T-helper 17 cell (primary cell): Measurements from ENCODE around the gene COL4A1. TPM values are rescaled to one million over a fixed set of nuclear protein-coding genes. Genes with fewer than 3 reads are reported as not detected.

Source experiments
- ATAC-seq: fragments of 150-1000 bp; cut with Tn5 transposase; 2 replicates; pipeline ENCODE4 v1.10.0; 2021; ENCODE audit warnings: mild to moderate bottlenecking, moderate library complexity
- DNase-seq, 3 donors: peaks; one replicate each; pipeline versions ENCODE4 v3.0.0 to v3.0.0-alpha.2; 2020 to 2021
- H3K9me3 ChIP-seq: one replicate; pipeline ENCODE4 v1.7.0; 2013; ENCODE audit warnings: low read length, mild to moderate bottlenecking; ENCODE audit not compliant: control insufficient read depth, poor library complexity, severe bottlenecking
- H3K27ac Mint-ChIP-seq: one replicate; pipeline ENCODE4 v1.8.0; 2022; ENCODE audit warnings: mild to moderate bottlenecking, moderate library complexity, mixed read lengths
- H3K27me3 Mint-ChIP-seq: one replicate; pipeline ENCODE4 v1.8.0; 2022; ENCODE audit warnings: mixed read lengths
- H3K36me3 Mint-ChIP-seq: one replicate; pipeline ENCODE4 v1.8.0; 2022; ENCODE audit warnings: low read depth, mixed read lengths
- H3K4me1 Mint-ChIP-seq: one replicate; pipeline ENCODE4 v1.8.0; 2022; ENCODE audit warnings: mild to moderate bottlenecking, mixed read lengths
- H3K4me3 Mint-ChIP-seq: one replicate; pipeline ENCODE4 v1.8.0; 2022; ENCODE audit warnings: mild to moderate bottlenecking, moderate library complexity, mixed read lengths
- total RNA-seq, 4 donors: library from RNA in 2 of 4; stranded (reverse) in 2 of 4; gene quantifications; one replicate each; pipeline ENCODE4 v1.2.3 and lab custom pipeline; 2022 to 2026

COL4A1 gene
- total RNA-seq, 2 donors from 2014 or later, result 0.37 TPM; not detected in 1

DNA sequence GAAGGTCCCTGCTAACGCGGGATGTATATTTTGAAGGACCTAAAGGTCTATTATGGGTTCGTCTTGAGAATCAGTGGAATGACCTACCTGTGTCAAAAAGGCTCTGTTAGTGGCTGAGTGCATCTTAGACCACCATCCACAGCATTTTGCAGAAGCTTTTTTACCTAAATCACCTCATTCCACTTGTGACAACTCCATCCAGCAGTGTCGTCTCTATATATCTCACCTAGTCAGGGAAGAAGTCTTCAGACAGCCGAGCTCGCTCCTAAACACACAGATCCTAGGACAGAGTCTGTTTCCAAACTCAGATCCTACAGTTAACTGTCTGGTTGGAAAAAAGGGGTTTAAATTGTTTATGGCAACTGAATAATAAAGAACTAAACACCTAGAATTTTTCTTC is 33.7 kb downstream of the COL4A1 start:
- DNase-seq (no peak), ATAC-seq (no peak)
- peaks cover 54% of the 10 kb centered on the region for H3K27me3 Mint-ChIP-seq
- no peaks in the 10 kb centered on the region for H3K4me1 Mint-ChIP-seq
- H3K27ac Mint-ChIP-seq, result no peak overlapping the region
- H3K36me3 Mint-ChIP-seq, result no peaks in the 10 kb centered on the region
- H3K9me3 ChIP-seq, result no peaks in the 10 kb centered on the region
- H3K4me3 Mint-ChIP-seq, result no peak overlapping the region

DNA sequence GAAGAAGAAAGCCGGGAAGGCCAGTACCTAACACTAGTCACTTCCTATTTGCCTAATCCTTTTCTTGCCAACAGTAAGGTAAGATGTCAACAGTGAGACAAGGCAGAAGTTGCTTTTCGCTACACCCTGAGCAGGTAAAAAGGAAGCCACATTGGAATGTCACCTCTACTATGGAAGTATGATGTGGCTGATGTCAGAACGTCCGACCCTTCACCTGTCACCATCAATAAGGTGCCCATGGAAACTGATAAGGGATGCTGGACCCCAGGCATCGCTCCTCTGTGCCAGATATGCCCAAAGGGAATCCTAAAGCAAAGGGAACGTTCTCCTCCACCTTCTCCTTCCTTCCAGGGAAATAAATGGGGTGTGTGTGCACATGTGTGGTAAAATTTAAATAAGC is 34.3 kb downstream of the COL4A1 start:
- Mint-ChIP-seq H3K4me3 (no peak overlapping the region), H3K4me1 (no peaks in the 10 kb centered on the region), H3K36me3 (no peaks in the 10 kb centered on the region), H3K27ac (no peak overlapping the region), H3K27me3 (peaks cover 49% of the 10 kb centered on the region)
- no peak for DNase-seq
- H3K9me3 ChIP-seq, result no peaks in the 10 kb centered on the region
- ATAC-seq, result no peak

DNA sequence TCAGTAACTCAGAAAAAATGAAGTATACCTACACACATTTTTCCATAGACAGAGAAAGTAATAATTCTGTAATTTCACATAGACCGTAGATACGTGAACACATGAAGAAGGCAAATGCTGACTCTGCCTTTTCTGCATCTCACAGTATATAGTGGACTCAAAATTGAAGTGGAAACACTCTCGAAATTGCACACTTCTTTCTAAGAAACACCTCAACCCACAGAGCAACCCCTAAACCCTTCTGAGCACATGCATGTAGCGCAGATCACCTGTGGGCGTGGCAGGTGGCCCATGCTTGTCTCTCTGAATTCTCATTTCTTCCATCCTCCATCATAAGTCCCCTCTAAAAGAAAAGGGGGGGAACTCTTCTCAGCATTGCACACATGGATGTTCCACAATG is 34.7 kb downstream of the COL4A1 start:
- ATAC-seq, result no peak
- H3K4me3 Mint-ChIP-seq, result no peak overlapping the region

DNA sequence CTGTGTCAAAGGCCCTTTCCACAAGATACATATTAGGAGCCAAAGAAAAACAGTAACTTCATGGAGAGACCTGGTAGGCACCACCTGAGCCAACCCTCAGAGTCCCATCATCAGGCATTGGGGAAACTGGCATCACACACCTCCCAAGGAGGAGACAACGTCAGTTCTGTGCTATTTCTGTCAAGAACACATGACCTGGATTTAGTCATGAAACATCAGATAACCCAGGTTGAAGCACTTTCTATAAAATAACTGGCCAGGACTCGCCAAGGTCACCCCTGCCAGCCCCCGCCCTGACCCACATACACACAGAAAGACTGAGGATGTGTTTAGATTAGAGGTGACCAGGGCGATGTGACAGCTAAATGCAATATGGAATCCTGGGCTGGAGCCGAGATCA is 35.6 kb downstream of the COL4A1 start:
- H3K9me3 ChIP-seq, result no peaks in the 10 kb centered on the region
- no peak overlapping the region for H3K27ac Mint-ChIP-seq
- H3K36me3 Mint-ChIP-seq, result no peaks in the 10 kb centered on the region
- ATAC-seq (no peak), DNase-seq (no peak)
- H3K4me3 Mint-ChIP-seq, result no peak overlapping the region
- H3K27me3 Mint-ChIP-seq, result peaks cover 49% of the 10 kb centered on the region
- no peaks in the 10 kb centered on the region for H3K4me1 Mint-ChIP-seq

More for the DNA sequence above, 34.7 kb downstream of the COL4A1 start:
- Mint-ChIP-seq H3K27ac (no peak overlapping the region), H3K27me3 (peaks cover 46% of the 10 kb centered on the region), H3K36me3 (no peaks in the 10 kb centered on the region), H3K4me1 (no peaks in the 10 kb centered on the region)
- H3K9me3 ChIP-seq, result no peaks in the 10 kb centered on the region
- no peak for DNase-seq

DNA sequence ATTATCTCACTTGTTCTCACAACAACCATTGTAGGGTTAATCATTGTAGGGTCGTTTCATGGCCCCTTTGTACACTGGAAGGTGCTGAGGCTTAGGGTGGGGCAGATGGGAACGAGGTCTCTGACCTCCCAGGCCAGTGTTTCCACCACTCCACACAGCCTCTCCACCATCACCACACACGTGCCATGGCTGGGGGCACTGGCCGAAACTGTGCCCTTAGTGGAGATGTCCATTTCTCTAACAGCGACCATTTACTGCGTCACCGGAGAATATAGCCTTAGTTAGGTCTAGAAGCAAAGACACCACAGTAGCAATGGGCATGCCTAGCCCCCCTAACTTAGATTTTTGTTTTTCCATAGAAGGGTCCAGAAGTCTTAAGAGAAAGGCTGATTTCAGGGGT is 36.5 kb downstream of the COL4A1 start:
- ATAC-seq, result no peak
- Mint-ChIP-seq H3K36me3 (no peaks in the 10 kb centered on the region), H3K27me3 (peaks cover 52% of the 10 kb centered on the region), H3K4me3 (no peak overlapping the region), H3K27ac (no peak overlapping the region), H3K4me1 (no peaks in the 10 kb centered on the region)
- H3K9me3 ChIP-seq, result no peaks in the 10 kb centered on the region
- DNase-seq, result no peak

DNA sequence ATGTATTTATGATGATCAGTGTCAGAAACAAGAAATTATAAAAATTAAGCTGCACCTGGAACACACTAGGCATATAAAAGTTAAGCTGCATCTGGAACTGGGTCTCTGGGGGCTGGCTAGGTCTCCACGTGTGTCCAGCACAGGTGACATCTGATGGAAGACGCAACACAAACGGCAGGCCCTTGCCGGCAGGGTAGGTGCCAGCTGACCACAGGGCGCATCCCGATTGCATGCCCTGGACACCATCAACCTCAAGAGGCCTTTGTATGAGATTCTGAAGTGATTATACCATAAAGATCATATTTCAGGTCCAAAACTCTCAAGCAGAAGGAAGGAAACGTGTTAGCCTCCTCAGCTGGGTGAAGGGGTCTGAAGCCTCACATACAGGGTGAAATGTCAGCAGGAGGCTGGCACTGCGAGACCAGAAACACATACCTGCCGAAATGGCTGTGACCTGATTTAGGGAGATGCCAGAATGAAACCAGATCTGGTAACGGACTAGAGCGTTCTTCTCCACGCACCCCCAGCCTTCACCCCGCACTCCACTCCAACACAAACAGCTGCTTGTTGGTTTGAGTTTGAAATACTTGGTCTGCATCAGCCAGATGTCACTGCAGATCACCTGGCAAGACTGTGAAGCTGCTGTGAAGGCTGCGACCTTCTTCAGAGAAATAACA is 37.3 kb downstream of the COL4A1 start:
- ATAC-seq (no peak), DNase-seq (no peak)
- H3K9me3 ChIP-seq, result no peaks in the 10 kb centered on the region
- no peak overlapping the region for H3K27ac Mint-ChIP-seq
- no peaks in the 10 kb centered on the region for H3K36me3 Mint-ChIP-seq
- H3K27me3 Mint-ChIP-seq, result peaks cover 56% of the 10 kb centered on the region
- no peak overlapping the region for H3K4me3 Mint-ChIP-seq
- no peaks in the 10 kb centered on the region for H3K4me1 Mint-ChIP-seq

DNA sequence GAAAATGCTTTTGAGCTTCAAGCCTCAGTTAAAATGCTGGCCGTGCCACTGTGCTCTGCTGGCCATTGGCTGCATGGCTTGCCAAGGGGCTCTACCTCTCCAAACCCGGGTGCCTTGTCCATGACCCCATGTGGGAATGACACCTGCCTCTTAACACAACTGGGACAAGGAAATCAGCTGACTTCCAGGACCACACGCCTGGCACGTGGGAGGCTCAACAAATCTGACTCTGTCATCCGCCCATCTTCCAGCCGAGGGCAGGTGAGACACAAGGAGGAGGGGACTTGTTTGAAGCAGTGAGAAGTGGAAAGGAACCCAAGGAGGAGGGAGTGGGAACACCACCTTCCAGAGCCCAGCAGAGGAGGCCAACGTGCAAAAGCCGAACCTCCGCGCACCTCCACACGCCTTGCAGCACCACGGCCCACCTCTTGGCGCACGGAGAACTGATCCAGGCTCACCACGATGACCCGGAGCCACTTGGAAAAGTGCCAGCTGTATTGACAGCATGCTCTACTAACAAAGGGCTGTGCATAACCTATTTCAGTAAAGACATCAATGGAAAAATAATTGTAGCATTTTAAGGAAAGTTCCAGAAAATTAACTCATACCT is 38.3 kb downstream of the COL4A1 start:
- Mint-ChIP-seq H3K27ac (no peak overlapping the region), H3K27me3 (peaks cover 52% of the 10 kb centered on the region), H3K36me3 (no peaks in the 10 kb centered on the region), H3K4me1 (no peaks in the 10 kb centered on the region), H3K4me3 (no peak overlapping the region)
- H3K9me3 ChIP-seq, result no peaks in the 10 kb centered on the region
- ATAC-seq, result no peak
- no peak for DNase-seq

DNA sequence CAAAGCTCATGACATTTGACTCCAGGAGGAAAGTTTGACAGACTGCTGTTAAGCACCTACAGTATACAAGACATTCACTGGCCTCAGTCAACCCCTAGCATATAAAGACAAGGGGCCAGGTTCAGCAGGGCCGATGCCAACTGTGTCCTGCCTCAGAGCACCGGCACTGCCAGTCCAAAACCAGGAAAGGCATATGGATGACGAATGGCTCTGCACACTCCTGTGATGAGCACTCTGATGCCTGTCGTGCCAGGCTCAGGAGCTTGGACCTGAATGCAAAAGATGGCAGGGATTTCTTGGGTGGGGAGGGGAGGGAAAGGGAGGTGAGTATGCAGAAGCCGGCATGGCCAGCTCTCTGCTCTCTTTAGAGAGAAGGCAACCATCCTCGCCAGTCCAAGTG is 38.9 kb downstream of the COL4A1 start:
- Mint-ChIP-seq H3K27ac (no peak overlapping the region), H3K36me3 (no peaks in the 10 kb centered on the region), H3K4me3 (no peak overlapping the region), H3K4me1 (no peaks in the 10 kb centered on the region), H3K27me3 (peaks cover 45% of the 10 kb centered on the region)
- no peaks in the 10 kb centered on the region for H3K9me3 ChIP-seq
- DNase-seq (no peak), ATAC-seq (no peak)

DNA sequence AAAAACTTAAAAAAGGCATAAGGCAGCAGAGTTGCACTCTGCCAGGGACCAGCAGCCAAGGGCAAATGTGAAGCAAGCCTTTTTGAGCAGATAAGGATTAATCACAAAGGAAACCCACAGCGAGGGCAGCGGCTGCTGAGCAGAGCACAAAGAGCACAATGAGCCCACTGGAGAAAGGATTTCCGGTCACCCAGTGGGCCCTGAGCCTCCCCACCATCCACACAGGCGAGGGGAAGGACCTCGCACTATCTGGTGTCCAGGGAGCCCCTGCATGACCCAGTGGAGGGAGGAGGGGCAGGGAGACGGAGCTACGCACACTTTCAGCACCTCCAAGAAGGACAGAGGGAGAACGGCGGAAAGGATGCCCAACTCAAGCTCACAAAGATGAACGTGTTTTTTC is 40.0 kb downstream of the COL4A1 start:
- ATAC-seq (no peak), DNase-seq (no peak)
- H3K27ac Mint-ChIP-seq, result no peak overlapping the region
- peaks cover 3% of the 10 kb centered on the region for H3K4me1 Mint-ChIP-seq
- no peak overlapping the region for H3K4me3 Mint-ChIP-seq
- peaks cover 45% of the 10 kb centered on the region for H3K27me3 Mint-ChIP-seq
- no peaks in the 10 kb centered on the region for H3K36me3 Mint-ChIP-seq
- no peaks in the 10 kb centered on the region for H3K9me3 ChIP-seq

DNA sequence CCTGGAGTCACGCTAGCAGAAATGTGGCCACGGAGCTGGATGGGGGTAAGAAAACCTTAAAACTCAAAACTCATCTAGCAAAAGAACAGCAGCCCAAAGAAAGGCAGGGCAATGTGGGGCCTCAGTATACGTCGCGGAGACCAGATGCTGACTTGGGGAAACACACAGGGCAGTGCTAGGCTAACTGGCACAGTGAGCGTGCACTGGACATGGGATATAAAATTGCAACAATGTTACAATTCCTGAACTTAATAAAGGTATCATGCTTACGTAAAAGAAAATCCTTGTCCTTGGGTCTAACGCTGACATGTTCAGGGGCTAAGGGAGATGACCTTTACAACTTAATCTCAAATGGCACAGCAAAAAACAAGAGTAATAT is 40.5 kb downstream of the COL4A1 start:
- DNase-seq (no peak), ATAC-seq (no peak)
- Mint-ChIP-seq H3K27ac (no peak overlapping the region), H3K36me3 (no peaks in the 10 kb centered on the region), H3K4me1 (peaks cover 3% of the 10 kb centered on the region), H3K27me3 (peaks cover 50% of the 10 kb centered on the region), H3K4me3 (no peak overlapping the region)
- no peaks in the 10 kb centered on the region for H3K9me3 ChIP-seq

DNA sequence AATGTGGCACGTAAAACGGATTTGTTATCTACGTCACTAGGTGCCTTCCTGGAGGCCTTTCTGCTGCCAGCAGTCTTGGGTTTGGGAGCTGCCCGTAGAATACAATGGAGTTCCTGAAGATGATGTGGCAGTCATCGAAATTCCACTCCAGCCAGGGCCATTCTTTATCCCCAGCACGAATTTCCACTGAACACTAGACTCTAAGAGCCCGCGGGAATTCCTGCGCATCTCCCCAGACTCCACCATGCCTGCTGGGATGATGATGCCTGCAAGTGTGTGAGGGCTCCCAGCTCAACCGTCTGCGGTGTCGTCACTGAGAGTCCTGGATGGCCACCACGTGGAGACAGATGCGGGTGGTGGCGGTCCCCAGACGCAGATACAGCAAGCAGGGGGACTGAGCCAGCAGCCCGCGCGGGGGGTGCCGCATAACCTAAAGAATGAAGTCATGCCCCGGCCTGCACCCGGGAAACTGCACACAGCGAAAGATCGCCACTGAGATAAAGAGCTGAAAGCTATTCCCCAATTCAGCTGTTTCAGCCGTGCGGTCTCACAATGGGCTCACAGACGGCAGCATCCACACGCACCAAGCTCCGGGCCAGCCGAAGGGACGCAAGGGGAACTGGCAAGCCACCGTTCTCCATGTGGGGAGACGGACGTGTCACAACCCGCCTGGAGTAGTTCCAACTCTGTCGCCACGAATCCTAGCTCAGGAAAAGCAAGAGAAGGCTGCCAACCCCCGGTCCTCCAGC is 41.1 kb downstream of the COL4A1 start:
- ATAC-seq, result no peak
- no peaks in the 10 kb centered on the region for H3K36me3 Mint-ChIP-seq
- H3K27ac Mint-ChIP-seq, result no peak overlapping the region
- no peak overlapping the region for H3K4me3 Mint-ChIP-seq
- H3K4me1 Mint-ChIP-seq, result peaks cover 3% of the 10 kb centered on the region
- peaks cover 49% of the 10 kb centered on the region for H3K27me3 Mint-ChIP-seq
- no peaks in the 10 kb centered on the region for H3K9me3 ChIP-seq
- no peak for DNase-seq

DNA sequence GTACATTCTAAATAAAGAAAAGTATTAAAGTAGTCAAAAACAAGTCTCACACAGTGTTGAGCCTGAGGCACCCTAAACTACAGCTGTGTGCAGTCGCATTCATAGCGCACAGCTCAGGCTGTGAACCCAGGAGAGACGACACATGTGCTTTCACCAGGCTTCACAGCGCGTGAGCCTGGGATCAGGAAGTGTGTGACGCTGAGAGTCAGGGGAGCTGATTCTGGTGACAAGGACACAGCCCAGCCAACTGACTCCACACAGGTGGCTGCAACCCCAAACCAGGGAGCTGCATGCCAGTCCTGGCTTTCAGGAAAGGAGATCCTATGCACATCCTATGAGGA is 41.6 kb downstream of the COL4A1 start:
- H3K4me3 Mint-ChIP-seq, result no peak overlapping the region
- no peaks in the 10 kb centered on the region for H3K9me3 ChIP-seq
- no peak overlapping the region for H3K27ac Mint-ChIP-seq
- H3K27me3 Mint-ChIP-seq, result peaks cover 47% of the 10 kb centered on the region
- no peaks in the 10 kb centered on the region for H3K36me3 Mint-ChIP-seq
- ATAC-seq (no peak), DNase-seq (no peak)
- peaks cover 3% of the 10 kb centered on the region for H3K4me1 Mint-ChIP-seq

DNA sequence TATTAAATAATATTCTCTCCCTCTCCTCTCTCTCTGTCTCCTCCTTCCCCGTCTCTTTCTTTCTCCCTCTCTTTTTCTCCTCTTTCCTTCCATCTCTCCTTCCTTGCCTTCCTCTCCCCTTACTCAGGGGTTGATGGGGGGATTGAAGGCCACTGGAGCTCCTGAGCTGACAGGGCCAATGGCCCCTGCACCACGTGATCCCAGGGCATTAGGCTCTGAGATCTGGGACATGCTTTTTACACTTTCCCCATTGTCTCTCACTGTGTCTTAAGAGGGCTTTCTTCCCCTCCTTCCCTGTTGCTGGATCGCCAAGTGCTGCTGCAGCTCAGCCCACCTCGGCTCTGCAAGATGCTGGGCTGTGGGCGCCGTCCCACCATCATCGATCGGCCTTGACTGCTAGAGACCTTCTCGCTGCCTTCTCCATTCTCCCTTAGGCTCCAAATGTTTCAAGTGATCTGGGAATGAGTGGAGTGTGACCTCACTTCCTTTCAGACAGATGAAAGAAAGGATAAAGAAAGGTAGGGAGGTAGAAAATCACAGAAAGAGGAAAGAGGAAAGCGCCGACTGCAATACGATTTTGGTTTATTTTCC is 42.2 kb downstream of the COL4A1 start:
- H3K9me3 ChIP-seq, result no peaks in the 10 kb centered on the region
- H3K4me1 Mint-ChIP-seq, result peaks cover 3% of the 10 kb centered on the region
- no peak overlapping the region for H3K27ac Mint-ChIP-seq
- peaks cover 48% of the 10 kb centered on the region for H3K27me3 Mint-ChIP-seq
- DNase-seq (no peak), ATAC-seq (no peak)
- H3K4me3 Mint-ChIP-seq, result no peak overlapping the region
- no peaks in the 10 kb centered on the region for H3K36me3 Mint-ChIP-seq
